Mucosa of rectum (tissue), 2 donors: ENCODE measurements around the gene GLCCI1.

ENCODE experiments used
- H3K27ac ChIP-seq, 2 donors: one replicate each; pipeline ENCODE4 v1.7.0; 2013; ENCODE audit warnings: inconsistent platforms in 2 of 2, low read depth in 2 of 2, low read length in 2 of 2
- H3K27me3 ChIP-seq, 2 donors: one replicate each; pipeline ENCODE4 v1.7.0; 2013; ENCODE audit warnings: low read length in 2 of 2; ENCODE audit not compliant: control insufficient read depth in 2 of 2, insufficient read depth in 2 of 2
- H3K36me3 ChIP-seq, 2 donors: one replicate each; pipeline ENCODE4 v1.7.0; 2013; ENCODE audit warnings: low read length in 2 of 2; ENCODE audit not compliant: control insufficient read depth in 2 of 2, insufficient read depth in 2 of 2
- H3K4me1 ChIP-seq, 2 donors: one replicate each; pipeline ENCODE4 v1.7.0; 2013; ENCODE audit warnings: low read length in 2 of 2, mild to moderate bottlenecking in 1 of 2; ENCODE audit not compliant: control insufficient read depth in 2 of 2, insufficient read depth in 2 of 2
- H3K4me3 ChIP-seq, 2 donors: one replicate each; pipeline ENCODE4 v1.7.0; 2013; ENCODE audit warnings: low read length in 2 of 2
- H3K9ac ChIP-seq, 2 donors: one replicate each; pipeline ENCODE4 v1.7.0; 2013; ENCODE audit warnings: low read length in 2 of 2, low read depth in 1 of 2, mild to moderate bottlenecking in 1 of 2
- H3K9me3 ChIP-seq, 2 donors: one replicate each; pipeline ENCODE4 v1.7.0; 2013; ENCODE audit warnings: low read length in 2 of 2; ENCODE audit not compliant: control insufficient read depth in 2 of 2
- donor health status: healthy.
- donor health status: Normal muscosa, but diverticular disease.

The GLCCI1 gene

GRCh38 chr7:8109196-8110022 is 140.8 kb downstream of the GLCCI1 start:
- Histone ChIP-seq H3K4me1 (no peaks in the 10 kb centered on the region), H3K27me3 (no peaks in the 10 kb centered on the region), H3K9me3 (no peaks in the 10 kb centered on the region), H3K4me3 (no peak overlapping the region), H3K27ac (no peak overlapping the region), H3K9ac (no peak overlapping the region), H3K36me3 (no peaks in the 10 kb centered on the region)

DNA sequence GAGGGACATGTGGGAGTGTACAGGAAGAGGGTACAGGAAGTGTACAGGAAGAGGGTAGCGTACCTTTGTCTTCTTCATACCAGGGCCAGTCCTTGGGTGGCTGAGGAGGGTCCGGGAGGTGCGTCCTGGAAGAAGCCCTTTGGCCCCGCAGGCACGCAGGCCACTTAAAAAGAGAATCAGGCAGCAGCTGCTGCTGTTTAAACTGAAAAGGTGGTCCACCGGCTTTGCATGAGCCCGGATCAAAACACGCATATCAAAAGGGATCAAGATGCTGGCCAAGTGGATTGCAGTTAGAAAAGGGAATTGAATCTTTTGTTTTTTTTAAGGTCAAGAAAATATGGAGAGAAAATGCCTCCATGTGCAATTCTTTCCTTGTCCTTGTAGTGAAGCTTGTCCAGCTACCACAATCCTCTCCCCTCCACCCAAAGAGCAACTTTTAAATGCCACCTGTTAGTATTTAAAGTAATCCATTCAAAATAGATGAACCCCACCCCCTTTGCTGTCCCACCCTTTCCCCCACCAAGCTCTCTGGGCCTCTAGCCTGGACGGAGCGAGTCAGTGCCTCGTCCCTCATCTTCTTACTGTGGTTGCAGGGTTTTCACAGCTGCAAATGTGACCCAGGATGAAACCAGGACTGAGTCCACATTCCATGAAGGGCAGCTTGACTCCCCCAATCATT is 142.8 kb downstream of the GLCCI1 start:
- H3K4me1 ChIP-seq = no peaks in the 10 kb centered on the region
- no peaks in the 10 kb centered on the region for H3K27me3 ChIP-seq
- H3K27ac ChIP-seq = no peak overlapping the region
- H3K36me3 ChIP-seq = no peaks in the 10 kb centered on the region
- no peaks in the 10 kb centered on the region for H3K9me3 ChIP-seq
- H3K4me3 ChIP-seq = no peak overlapping the region
- no peak overlapping the region for H3K9ac ChIP-seq

- Histone ChIP-seq H3K27ac (no peak overlapping the region), H3K36me3 (peaks cover 0 to 3% of the 10 kb centered on the region in 2 donors), H3K9me3 (no peaks in the 10 kb centered on the region), H3K9ac (no peak overlapping the region), H3K4me1 (no peaks in the 10 kb centered on the region), H3K27me3 (no peaks in the 10 kb centered on the region), H3K4me3 (no peak overlapping the region)
These were observed 144.1 kb downstream of the GLCCI1 start for GRCh38 chr7:8112685-8113084.

DNA sequence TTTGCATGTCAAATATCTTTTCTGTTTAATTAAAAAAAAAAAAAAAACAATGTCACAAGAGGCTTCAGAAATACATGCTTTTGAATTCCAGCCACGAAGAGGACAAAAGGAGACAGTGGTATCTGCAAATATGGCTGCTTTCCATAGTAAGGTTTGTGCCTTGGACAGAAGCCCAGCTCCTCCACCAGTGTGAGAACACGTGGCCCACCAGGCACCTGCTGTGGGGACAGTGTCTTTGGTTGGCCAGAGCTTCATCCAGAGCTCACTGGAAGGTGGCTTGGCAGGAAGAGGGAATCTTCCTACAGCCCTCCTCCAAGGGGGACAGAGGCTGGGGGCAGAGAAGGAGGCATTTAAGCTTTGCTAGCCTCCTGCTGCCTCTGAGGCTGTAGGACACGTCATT is 144.6 kb downstream of the GLCCI1 start:
- Histone ChIP-seq H3K27ac (no peak overlapping the region), H3K4me3 (no peak overlapping the region), H3K4me1 (no peaks in the 10 kb centered on the region), H3K36me3 (peaks cover 0 to 5% of the 10 kb centered on the region in 2 donors), H3K9me3 (no peaks in the 10 kb centered on the region), H3K9ac (no peak overlapping the region), H3K27me3 (no peaks in the 10 kb centered on the region)

DNA sequence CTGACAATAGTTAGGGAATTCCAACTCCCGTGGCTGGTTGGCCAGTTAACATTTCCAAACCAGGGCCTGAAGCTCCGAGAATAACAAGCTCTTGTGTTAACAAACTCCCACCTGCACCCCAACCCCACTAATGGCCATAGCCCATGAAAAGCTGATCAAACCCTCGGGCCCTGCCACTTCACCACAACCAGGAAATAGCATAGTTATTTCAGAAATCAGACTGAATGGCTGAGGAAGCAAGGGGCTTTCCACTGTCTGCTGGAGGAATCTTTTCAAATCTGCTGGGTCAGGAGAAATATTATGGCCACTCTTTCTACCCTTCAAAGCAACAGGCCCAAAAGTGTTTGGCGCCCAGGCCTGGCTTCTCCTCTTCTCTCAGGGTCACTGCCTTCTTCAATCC is 145.6 kb downstream of the GLCCI1 start:
- Histone ChIP-seq H3K4me3 (no peak overlapping the region), H3K36me3 (peaks cover 2 to 7% of the 10 kb centered on the region in 2 donors), H3K9ac (no peak overlapping the region), H3K27ac (no peak overlapping the region), H3K27me3 (no peaks in the 10 kb centered on the region), H3K9me3 (no peaks in the 10 kb centered on the region), H3K4me1 (no peaks in the 10 kb centered on the region)

DNA sequence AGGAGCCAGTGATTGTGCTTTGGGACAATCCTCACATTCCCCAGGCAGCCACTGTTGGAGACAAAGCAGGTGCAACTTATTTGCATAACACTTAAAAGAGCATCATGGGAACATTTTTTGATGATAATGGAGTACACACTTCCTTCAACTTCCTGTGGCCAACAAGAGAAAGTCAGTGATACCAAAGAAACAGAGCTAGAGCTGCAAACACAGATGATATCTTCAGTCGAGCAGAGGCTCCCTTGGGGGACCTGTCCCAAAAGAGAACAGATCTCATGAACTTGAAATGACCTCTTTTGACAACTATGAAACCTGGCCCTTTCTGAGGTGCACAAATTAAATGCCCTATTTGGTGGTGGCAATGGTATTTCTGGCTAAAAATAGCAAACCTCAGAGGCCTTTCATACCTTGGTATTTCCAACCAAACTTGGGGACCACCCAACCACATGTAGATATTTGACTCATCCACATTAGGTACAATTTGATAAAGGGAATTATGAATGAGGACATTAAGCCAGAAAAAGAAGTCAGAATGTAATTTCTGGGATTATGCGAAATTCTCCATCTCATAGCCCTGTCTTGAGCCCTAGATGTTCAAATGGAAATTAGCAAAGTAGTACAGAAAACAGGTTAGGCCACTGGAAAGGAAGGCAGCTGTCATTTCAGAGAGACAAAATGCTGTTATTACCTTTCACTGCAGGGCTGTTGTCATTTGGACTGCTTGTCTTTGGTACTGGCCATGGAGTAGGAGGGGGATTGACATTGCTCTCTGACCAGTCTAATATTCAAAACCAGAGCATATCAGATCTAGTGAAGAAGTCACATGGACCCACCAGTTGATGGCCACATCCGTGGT is 147.2 kb downstream of the GLCCI1 start:
- Histone ChIP-seq H3K4me1 (no peaks in the 10 kb centered on the region), H3K27ac (no peak overlapping the region), H3K36me3 (peaks cover 3 to 9% of the 10 kb centered on the region in 2 donors), H3K27me3 (no peaks in the 10 kb centered on the region), H3K9me3 (no peaks in the 10 kb centered on the region), H3K4me3 (no peak overlapping the region), H3K9ac (no peak overlapping the region)

DNA sequence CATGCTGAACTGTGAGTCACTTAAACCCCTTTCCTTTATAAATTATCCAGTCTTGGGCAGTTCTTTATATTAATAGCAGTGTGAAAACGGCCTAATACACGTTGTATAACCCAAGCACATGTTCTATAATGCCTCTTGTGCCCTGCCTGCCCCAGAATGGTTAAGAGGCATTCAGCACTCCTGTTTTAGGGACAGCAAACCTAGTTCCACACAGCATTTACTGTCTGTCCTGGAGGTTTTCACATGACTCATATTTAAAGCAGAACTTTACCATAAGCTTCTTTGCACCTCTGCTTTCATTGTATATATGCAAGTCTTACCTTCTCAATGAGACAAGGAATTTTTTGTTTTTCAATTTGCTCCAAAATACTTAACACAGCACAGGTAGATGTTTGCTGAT is 148.6 kb downstream of the GLCCI1 start:
- Histone ChIP-seq H3K27me3 (no peaks in the 10 kb centered on the region), H3K4me1 (no peaks in the 10 kb centered on the region), H3K36me3 (peaks cover 8 to 9% of the 10 kb centered on the region in 2 donors), H3K4me3 (no peak overlapping the region), H3K9ac (no peak overlapping the region), H3K27ac (no peak overlapping the region), H3K9me3 (no peaks in the 10 kb centered on the region)

GRCh38 chr7:8119262-8119661 is 150.7 kb downstream of the GLCCI1 start:
- Histone ChIP-seq H3K4me3 (no peak overlapping the region), H3K27ac (no peak overlapping the region), H3K36me3 (peaks cover 9 to 10% of the 10 kb centered on the region in 2 donors), H3K9me3 (no peaks in the 10 kb centered on the region), H3K4me1 (no peaks in the 10 kb centered on the region), H3K27me3 (no peaks in the 10 kb centered on the region), H3K9ac (no peak overlapping the region)

GRCh38 chr7:8120390-8121058 is 151.9 kb downstream of the GLCCI1 start:
- Histone ChIP-seq H3K9me3 (no peaks in the 10 kb centered on the region), H3K4me1 (no peaks in the 10 kb centered on the region), H3K9ac (no peak overlapping the region), H3K27ac (no peak overlapping the region), H3K27me3 (no peaks in the 10 kb centered on the region), H3K36me3 (peaks cover 9 to 12% of the 10 kb centered on the region in 2 donors), H3K4me3 (no peak overlapping the region)
